ENCODE data around the gene MAPT.
A peak's percentile ranks its signal among the peaks of the same experiment; 100 is the strongest.
"Not testable (repeated sequence)": the region's sequence is repeated elsewhere in the genome, so short reads cannot be mapped to it uniquely, and the experiment has no call there.

The MAPT gene

GRCh38 chr17:45931677-45932076 is 37.3 kb downstream of the MAPT start:
- no peak for DNase-seq

GRCh38 chr17:45934044-45934979 is 40.0 kb downstream of the MAPT start:
- DNase-seq: no peak

GRCh38 chr17:45935197-45935709 is 40.9 kb downstream of the MAPT start:
- DNase-seq: no peak

GRCh38 chr17:45935710-45936509 is 41.6 kb downstream of the MAPT start:
- no peak for DNase-seq

GRCh38 chr17:45936610-45937009 is 42.3 kb downstream of the MAPT start:
- DNase-seq: no peak

GRCh38 chr17:45937186-45937585 is 42.8 kb downstream of the MAPT start:
- not testable (repeated sequence) for DNase-seq

GRCh38 chr17:45939395-45939794 is 45.0 kb downstream of the MAPT start:
- no peak for DNase-seq

- no peak for DNase-seq
Observed at GRCh38 chr17:45940293-45940692, 45.9 kb downstream of the MAPT start.

GRCh38 chr17:45940826-45941225 is 46.5 kb downstream of the MAPT start:
- no peak for DNase-seq

- no peak for DNase-seq
Observed at GRCh38 chr17:45941395-45941794, 47.0 kb downstream of the MAPT start.

GRCh38 chr17:45942284-45942683 is 47.9 kb downstream of the MAPT start:
- no peak for DNase-seq

- no peak for DNase-seq
Observed at GRCh38 chr17:45946841-45947256, 52.5 kb downstream of the MAPT start.

GRCh38 chr17:45948498-45948880 is 54.1 kb downstream of the MAPT start:
- no peak for DNase-seq

- peak; percentile 72 for DNase-seq
Observed at GRCh38 chr17:45948881-45949624, 54.7 kb downstream of the MAPT start.

- no peak for DNase-seq
Observed at GRCh38 chr17:45949755-45950320, 55.5 kb downstream of the MAPT start.

GRCh38 chr17:45950888-45951287 is 56.5 kb downstream of the MAPT start:
- no peak for DNase-seq

- no peak for DNase-seq
Observed at GRCh38 chr17:45951403-45951802, 57.0 kb downstream of the MAPT start.

- no peak for DNase-seq
Observed at GRCh38 chr17:45951941-45952340, 57.6 kb downstream of the MAPT start.

- no peak for DNase-seq
Observed at GRCh38 chr17:45952814-45953320, 58.5 kb downstream of the MAPT start.

- DNase-seq: peak; percentile 22
Observed at GRCh38 chr17:45953561-45953960, 59.2 kb downstream of the MAPT start.

- DNase-seq: no peak
Observed at GRCh38 chr17:45954914-45955313, 60.6 kb downstream of the MAPT start.

GRCh38 chr17:45955326-45955725 is 61.0 kb downstream of the MAPT start:
- DNase-seq: no peak
